Stimulated activated CD4-positive, alpha-beta T cell treated with anti-CD3 and anti-CD28 coated beads, Interleukin-1b, Interleukin-23, amount 100 ng/mL, for 1 hour (primary cell): ENCODE measurements around the gene NUDT21.

Source experiments
- DNase-seq, 2 donors: peaks; one replicate each; pipeline ENCODE4 v3.0.0-alpha.2; 2020; ENCODE audit warnings: low read depth in 2 of 2

The NUDT21 gene

DNA sequence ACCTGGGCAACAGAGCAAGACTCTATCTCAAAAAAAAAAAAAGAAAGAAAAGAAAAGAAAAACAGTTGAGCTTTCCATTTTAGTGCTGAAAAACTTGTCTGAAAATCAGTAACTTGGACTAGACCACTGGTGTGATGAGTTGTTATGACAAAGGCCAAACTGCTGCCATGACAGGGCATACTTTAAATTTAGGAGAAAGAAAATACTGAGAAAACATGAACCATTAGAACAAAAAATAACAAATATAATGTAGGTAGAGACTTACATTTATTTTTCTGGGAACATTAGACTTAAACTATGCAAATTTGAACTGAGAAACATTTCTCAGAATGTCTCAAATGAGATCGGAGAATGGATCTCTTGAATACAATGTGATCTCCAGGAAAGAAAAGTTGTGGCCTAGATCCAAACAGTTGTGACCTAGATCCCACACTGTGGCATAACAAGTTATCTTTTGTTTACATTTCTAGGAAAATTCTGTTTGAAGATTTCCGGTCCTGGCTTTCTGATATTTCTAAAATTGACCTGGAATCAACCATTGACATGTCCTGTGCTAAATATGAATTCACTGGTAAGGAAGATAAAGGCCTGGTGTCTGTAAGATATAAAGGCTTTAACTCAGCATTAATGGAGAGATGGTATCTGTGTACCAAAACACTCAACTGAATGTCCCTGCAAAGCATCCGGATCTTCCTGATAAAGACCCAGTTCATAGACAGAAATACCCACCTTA lies 11.1 kb upstream of the NUDT21 start:
- no peak for DNase-seq

DNA sequence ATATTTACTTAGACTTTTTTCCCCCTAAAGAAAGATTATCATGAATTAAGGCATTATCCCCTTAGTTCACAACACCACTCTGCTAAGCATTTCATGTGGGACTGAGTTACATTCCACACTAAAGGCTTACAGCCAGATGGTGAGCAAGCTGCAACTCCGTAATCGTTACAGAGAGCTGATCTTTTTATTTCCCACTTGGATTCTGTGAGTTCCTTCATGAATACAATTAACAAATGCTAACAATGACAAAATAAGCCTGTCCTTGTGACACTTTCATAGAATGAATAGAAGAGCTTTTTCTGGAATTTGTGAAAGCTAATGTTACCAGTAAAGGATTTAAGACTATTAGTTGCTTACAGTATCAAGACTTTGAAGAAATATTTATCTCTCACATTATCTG lies 9.0 kb upstream of the NUDT21 start:
- no peak for DNase-seq

DNA sequence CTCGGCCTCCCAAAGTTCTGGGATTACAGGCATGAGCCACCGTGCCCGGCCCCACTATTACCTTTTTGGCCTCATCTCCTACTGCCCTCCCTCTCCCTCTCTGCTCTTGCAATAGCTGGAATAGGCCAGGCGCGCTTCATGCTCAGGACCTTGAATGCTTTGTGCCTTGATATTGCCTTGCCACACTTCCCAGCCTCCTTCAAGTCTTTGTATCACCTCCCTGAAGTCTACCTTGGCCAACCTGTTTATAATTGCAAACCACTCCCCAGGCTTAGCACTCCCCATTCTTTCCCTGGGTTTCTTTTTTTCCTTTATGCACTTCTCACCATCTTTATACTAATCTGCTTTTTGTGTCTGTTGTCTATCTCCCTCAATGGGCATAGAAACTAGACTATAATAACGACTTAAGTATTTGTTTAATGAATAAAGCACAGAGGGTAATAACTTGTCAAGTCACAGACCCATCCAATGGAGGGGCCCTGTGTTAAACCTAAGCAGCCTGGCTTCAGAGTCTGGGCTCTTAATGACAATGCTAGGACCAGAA lies 6.9 kb upstream of the NUDT21 start:
- no peak for DNase-seq

DNA sequence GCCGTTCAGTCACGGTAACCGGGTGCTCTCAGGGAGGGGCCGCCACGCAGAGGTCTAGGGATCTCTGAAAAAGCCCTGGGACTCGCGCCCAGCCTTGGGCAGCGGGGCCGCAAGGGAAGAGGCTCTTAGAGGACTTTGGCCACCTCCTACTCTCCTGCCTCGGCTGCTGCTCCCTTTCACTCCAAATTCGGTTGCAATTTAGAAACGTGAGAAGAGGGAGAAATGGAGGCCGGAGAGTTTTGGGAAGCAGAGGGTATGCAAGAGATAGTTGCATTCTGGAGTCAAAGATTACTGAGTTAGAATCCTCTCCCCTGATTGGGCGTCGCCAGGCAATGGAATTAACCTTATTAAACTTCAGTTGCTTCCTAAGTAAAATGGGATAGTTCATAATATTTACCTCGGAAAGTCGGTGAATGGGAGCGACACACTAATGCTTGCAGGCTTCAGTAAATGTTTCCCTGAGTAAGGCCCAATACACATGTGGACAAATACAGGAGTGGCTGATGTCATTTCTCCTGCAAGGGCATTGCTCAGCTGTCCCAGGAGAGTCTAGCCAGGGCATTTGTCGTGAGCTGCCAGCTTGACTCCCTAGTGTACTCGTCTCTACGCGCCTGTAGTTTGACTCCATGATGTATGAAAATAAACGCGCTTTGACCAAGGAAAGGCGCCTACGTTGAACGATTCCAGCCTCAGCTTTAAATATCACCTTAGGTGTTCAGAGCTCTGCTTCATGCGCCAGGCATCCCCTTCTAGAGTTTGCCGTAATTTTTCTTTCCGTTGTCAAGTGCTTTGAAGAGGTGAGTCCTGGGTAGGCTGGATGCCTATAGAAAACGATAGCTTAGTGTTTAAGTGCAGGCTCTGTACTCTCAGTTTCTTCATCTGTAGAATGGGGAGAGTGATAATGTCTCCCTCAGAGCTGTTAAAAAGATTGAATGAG lies 889 bp upstream of the NUDT21 start:
- DNase-seq: no peak

DNA sequence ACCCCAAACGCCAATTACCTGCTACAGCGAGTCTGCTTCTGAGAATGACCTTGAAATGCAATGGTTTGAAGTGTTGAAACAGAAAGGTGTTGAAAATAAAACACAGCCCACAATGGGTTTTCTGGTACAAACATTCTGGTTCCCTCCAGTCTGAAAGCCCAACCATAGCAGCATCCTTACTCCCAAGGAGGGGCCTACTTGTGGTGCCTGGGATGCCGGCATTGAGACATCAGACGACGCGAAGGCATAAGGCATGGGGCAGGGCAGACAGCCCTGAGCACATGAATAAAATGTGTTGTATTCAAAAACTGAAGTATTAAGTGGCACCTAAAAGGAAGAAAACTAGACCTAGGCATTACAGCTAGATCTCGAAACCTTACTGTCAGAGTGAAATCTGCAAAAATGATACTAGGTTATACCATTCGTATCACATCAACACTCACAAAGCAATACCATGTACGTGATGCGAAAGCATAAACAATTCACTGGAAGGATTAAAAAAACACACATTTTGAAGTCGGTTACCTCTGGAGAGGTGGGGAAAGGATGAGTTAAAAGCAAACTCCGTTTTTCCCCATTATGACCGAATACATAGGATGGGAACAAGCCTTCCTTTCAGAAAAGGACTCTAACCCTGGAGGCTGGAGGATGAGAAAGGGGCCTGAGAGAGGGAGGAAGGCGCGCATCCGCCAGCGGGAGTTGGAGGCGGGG lies 702 bp downstream of the NUDT21 start:
- peak in 1 of 2 donors; percentile 3 for DNase-seq

DNA sequence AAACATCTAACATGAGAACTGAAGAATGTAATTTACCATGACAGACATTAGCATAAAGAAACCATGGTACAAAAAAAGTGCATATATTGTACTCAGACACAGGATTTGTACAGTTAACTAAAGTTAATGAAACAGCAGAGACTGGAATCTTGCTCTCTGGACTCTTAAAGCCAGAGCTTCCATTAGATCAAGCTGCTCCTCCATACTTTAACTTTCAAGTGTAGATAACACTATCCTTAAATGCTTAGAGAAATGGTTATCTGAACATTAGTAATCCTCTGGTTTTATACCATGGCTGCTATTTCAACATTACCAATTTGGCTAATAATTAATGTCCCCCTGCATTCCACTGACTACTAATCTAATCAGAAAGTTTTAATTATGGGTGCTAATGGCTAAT lies 3.1 kb downstream of the NUDT21 start:
- no peak for DNase-seq

DNA sequence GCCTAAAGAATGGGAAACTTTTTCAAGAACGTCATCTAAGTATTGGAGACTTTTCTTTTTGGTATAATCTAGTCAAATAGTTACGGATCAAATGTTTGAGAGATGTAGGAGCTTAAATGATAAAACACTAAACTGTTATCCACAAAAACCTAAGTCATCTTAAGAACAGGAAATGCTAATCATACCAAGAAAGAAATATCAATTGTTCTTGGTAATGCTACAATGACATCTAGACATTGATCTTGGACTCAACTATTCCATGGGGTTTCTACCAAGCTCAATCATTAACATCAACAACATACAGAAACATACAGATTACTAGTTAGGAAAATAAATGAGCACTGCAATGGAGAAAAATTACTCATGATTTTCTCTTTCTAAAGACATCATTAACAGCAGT lies 3.8 kb downstream of the NUDT21 start:
- DNase-seq: no peak

DNA sequence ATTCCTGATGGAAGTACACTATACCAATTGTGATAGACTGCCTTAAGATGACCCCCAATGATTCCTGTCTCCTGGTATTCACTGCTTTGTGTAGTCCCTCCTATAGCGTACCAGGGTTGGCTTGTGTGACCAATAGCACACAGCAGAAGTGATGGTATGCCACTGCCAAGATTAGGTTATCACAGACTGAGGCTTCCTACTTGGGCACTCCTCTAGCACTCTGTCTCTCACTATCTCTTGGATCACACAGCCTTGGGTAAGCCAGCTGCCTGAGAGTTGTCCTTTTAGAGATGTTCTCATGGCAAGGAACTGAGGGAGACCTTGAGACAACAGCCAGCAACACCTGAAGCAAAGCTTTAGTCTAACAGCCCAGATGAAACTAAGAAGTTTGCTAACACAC lies 13.1 kb downstream of the NUDT21 start:
- no peak for DNase-seq

DNA sequence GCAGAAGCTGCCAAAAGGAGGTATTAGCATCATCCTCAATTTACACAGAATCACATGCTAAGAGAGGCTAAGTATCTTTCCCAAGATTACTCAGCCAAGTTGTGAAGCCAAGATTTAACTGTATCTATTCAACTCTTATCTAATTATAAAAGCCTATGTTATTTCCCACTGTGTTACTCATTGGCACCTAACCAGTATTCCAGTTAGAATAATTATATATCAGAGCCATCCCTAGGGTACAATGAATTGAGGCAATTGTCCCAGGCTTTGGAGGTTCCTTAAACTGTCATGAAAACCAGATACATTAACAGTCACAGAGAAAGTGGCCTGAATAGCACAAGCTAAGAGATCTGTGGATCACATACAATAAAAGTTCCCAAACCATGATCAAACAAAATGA lies 14.9 kb downstream of the NUDT21 start:
- DNase-seq: no peak

DNA sequence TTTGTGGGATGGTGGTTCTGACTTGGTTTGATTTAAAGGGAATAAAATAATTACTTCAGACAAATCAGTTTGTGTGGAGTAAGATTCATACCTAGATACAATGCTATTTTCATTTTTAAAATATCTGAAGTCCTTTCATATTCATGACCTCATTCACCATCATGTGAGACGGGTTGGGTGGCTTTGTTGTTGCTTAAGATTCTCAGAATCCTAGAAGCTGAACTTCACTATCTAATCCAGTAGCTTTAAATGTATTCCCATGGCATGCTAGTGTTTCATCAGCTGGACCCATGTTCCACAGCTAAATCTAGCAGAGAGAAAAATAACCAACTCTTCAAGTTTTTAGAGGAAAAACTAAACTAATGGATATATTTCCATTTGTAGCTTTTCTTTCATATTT lies 23.0 kb downstream of the NUDT21 start:
- DNase-seq: no peak

DNA sequence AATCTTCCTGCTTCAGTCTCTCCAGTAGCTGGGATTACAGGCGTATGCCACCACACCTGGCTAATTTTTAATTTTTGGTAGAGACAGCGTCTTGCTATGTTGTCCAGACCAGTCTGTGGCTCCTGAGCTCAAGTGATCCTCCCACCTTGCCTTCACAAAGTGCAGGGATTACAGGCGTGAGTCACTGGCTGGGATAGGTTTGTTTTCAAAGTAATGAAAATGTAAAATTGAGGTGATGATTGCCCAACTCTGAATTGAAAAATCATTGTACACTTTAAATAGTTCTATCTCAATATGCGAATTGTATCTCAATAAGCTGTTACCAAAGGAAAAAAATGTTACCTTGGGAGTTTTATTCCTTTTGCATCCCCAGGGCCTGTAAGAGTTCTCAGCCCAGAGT lies 24.5 kb downstream of the NUDT21 start:
- DNase-seq: no peak

DNA sequence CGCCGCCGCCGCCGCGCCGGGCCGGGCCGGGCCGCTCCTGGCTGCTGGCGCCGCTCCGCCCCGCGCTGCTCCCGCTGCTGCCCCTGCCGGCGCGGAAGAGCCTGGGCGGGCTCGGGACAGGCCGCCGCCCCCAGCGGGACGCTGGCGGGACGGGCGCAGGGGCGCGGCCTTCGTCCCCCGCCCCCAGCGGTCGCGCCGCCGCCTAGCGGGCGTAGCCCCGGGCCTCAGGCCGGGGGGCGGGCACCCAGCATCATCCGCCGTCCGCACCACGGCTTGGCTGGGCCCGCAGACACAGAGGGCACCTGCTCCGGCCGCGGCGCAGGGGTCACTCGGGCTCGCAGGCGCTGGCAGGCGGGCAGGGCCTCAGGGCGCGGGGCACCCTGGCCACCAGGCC lies 25.7 kb downstream of the NUDT21 start, which contains the start of gene AMFR:
TSS of gene AMFR (minus strand) at position 107 of the 394 bp plus-strand sequence. CDS start 218 bp downstream, outside the sequence.
- DNase-seq: peak; percentile 29 to 43

DNA sequence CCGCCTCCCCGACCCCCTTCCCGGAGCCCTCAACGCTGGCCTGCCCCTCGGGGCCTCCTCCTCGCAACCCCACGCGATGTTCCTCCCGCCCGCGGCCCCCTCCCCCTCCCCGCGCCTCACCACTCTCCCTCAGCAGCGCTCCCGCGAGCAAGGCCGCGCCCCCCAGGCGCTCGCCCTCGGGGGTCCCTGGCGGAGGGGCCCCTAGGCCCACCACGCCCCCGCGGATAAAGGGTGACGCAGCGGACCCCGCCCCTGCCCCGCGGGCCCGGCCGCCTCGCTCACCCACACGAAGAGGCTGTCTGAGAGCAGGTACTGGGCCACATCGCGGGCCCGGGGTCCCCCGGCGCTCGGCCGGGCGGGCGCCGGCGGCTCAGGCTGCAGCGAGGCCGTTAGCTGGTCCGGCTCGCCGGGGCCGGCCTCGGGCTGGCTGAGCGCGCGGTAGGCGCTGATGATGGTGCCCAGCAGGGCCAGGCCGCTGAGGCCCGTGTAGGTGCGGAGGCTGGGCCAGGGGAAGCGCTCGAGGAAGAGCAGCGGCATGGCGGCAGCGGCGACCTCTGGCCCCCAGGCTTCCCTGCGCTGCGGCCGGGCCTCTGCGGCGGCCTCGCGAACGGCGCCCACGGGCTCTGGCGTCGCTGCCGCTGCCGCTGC lies 26.2 kb downstream of the NUDT21 start:
- peak in 1 of 2 donors; percentile 21 for DNase-seq

DNA sequence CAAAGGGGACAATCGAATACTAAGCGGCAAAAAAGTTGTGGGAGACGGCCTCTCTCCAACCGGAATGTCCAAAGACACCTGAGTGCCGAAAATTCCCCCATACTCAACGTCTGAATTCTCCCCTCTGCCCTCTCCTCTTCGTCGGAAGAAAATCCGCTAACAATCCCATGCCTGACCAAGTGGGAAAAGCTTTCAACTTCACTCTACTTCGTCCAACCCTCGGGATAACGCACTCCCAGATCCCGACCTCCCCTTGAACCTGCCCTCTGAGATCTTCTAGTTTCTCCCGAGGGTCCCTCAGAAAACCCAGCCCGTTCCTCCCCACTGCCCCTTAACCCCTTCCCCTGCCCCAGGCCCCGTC lies 26.7 kb downstream of the NUDT21 start:
- DNase-seq: no peak

DNA sequence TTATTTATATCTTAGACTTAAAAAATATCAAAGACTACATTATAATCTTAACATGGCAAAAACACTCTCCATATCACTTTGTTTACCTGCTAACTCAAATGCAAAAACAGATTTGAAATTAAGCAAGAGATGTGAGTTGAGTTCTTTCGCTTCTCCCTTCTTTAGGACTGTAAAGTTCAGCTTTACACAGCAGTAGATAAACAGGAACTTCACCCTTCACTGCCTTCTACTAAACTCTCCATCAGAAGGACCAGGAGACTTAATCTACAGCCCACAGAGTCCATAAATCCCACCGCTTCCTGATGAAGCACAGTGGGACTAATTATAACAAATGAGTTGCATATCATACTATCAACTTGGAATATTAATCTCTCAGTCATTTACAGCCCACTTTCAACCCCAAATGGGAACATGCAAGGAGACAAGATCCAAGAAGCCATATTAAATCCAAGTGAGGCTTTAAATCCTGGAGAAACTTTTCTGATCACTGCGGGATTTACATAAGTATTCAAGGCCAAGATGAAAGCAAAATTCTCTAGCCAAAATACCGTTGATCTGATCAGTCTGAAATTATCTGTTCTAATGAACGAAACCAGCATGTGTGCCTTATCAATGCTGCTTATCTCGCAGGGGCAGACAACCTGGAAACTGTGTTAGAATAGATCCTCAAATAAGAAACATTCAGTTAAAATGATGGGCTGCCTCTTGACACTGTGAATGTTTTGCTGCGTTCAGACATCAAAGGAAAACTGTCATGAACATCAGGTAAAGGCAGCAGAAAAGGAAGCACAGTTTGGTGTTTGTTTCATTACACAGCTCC lies 27.3 kb downstream of the NUDT21 start:
- no peak for DNase-seq

DNA sequence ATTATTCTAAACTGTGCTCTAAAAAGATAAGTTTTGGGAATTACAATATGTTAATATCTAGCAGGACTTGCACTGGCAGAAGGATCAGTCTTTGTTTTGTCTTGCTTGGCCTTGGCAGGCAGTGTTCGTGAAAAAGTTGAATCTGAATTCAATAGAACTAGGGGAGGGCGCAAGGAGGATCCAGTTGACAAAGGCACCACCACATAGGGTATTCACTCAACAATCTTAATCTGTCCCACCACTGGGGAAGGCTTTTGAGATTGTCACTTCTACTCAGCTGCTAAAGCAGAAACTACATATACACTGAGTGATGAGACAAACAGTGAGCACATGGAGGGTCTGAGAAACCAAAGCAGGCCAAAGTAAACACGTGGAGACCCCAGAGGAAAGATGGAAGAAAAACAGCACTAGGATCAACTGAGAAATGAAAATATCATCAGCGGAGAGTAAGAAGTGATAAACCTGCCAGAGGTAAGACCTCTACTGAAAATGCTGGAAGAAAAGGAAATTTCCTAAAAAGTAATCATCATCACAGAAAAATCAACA lies 28.2 kb downstream of the NUDT21 start:
- no peak for DNase-seq

DNA sequence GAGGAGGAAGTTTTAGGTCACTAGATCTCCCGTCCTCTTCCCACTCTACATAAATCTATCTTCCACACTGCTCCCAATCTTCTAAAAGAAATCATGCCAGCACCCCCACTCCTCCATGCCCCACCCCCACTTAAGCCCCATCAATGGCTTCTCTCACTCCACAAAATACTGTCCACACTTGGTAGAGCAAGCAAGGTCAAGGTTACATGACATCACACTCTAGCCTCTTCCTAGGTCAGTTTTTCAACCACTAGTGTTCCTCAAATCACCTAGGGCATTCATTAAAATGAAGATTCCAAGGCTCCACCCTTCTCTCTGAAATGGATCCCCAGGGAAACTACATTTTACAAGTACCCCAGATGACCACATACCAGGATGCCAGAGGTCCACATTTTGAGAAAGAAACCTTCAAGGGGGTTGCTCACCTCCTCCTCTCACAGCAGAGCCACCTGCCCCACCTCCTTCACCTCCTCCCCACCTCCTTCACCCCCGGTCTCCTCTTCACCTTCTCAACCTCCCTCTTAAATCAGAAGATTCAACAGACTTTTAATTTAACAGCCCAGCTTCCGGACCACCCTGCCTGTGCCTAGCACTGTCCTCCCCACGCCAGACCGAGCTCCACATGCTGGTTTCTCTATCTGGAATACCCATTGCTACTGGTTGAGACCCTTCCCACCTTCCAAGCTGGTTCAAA lies 29.0 kb downstream of the NUDT21 start:
- DNase-seq: no peak

DNA sequence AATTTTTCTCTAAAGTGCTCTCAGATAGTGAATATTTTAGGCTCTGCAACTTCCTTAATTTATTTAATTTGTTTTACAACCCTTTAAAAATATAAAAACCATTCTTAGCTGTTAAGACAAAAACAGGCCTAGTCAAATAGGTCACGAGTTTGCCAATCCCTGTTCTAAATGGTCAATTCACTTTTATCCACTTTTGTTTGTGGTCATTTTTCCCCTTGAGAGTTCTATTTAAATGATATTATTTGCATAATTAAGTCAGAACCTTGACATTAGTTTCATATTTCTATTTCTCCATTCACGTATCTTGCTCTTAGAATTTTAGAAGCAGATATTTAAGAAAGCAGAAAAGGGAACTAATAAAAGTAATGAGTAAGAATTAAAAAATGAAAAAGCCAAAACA lies 29.8 kb downstream of the NUDT21 start:
- DNase-seq: no peak

DNA sequence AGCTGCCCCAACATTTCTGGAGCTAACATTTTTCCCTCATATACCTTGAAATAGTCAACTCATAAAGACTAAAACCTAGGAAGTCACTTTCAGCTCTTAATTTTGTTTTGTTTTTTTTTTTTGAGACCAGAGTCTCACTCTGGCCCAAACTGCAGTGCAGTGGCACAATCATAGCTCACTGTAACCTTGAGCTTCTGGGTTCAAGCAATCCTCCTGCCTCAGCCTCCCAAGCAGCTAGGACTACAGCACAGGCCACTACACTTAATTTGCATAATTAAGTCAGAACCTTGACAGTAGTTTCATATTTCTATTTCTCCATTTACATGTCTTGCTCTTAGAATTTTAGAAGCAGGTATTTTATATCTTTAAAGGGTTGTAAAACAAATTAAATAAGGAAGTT lies 30.5 kb downstream of the NUDT21 start:
- DNase-seq: no peak
